SKM-1 treated with dmso at 0.1 percent for 144 hours (cell line): Measurements from ENCODE around the gene KLHL42.
"Not testable (repeated sequence)": the region's sequence is repeated elsewhere in the genome, so short reads cannot be mapped to it uniquely, and the experiment has no call there.

Experiments
- DNase-seq: peaks from one replicate; lab custom pipeline; 2025; ENCODE audit not compliant: unreplicated experiment; lab: John Stamatoyannopoulos, UW

KLHL42 gene, protein sequence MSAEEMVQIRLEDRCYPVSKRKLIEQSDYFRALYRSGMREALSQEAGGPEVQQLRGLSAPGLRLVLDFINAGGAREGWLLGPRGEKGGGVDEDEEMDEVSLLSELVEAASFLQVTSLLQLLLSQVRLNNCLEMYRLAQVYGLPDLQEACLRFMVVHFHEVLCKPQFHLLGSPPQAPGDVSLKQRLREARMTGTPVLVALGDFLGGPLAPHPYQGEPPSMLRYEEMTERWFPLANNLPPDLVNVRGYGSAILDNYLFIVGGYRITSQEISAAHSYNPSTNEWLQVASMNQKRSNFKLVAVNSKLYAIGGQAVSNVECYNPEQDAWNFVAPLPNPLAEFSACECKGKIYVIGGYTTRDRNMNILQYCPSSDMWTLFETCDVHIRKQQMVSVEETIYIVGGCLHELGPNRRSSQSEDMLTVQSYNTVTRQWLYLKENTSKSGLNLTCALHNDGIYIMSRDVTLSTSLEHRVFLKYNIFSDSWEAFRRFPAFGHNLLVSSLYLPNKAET

DNA sequence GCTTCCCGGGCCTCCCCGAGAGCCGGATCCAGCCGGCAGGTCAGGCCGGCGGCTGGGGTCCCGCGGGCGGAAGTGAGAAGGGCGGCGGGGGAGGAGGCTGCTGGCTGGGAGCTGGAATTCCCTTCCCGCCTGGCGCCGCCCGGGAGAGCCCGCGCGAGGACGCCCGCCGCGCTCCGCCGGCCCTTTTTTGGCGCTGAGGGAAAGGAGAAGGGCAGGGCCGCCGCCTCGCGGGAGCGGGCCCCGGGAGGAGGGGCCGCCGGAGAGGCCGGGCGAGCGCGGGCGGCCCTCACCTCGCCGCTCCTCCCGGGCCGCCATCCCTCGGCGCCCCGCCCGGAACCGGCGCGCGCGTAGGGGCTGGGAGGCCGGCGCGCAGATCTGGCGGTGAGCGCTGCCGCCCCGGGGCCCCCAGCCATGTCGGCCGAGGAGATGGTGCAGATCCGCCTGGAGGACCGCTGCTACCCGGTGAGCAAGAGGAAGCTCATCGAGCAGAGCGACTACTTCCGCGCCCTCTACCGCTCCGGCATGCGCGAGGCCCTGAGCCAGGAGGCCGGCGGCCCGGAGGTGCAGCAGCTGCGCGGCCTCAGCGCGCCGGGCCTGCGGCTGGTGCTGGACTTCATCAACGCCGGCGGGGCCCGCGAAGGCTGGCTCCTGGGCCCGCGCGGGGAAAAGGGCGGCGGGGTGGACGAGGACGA lies at the start of gene KLHL42, which contains the start of gene MANSC4:
KLHL42 (plus strand) TSS at position 314 of the 692 bp plus-strand sequence; CDS start at position 412, 98 bp downstream.
MANSC4 (minus strand) TSS at position 317 of the 692 bp plus-strand sequence. CDS start 8,960 bp downstream, outside the sequence.
- DNase-seq, result no peak

GRCh38 chr12:27732281-27732680 lies 47.8 kb upstream of the KLHL42 start:
- no peak for DNase-seq

- peak; percentile 2 for DNase-seq
These were observed 46.9 kb upstream of the KLHL42 start for GRCh38 chr12:27733052-27733656.

DNA sequence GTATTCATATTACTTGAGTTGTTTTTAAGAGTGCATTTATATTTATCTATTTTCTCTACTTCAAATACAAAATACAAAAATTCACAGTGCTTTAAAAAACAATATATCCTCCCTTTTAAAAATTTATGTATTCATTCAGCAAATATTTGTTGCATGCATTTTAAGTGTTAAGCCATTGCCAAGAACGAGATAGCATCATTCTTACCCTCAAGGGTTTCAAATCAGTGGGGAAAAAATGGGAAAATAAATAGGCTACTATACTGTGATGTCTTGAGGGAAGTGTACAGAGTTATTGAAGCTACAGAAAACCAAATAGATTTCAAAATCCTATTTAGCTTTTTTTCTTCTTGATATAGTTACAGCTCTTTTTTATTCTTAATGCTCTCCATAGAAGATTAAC lies 46.2 kb upstream of the KLHL42 start:
- no peak for DNase-seq

GRCh38 chr12:27734321-27734720 lies 45.7 kb upstream of the KLHL42 start:
- not testable (repeated sequence) for DNase-seq

GRCh38 chr12:27743601-27744000 lies 36.4 kb upstream of the KLHL42 start:
- no peak for DNase-seq

GRCh38 chr12:27745734-27746133 lies 34.3 kb upstream of the KLHL42 start:
- not testable (repeated sequence) for DNase-seq

DNA sequence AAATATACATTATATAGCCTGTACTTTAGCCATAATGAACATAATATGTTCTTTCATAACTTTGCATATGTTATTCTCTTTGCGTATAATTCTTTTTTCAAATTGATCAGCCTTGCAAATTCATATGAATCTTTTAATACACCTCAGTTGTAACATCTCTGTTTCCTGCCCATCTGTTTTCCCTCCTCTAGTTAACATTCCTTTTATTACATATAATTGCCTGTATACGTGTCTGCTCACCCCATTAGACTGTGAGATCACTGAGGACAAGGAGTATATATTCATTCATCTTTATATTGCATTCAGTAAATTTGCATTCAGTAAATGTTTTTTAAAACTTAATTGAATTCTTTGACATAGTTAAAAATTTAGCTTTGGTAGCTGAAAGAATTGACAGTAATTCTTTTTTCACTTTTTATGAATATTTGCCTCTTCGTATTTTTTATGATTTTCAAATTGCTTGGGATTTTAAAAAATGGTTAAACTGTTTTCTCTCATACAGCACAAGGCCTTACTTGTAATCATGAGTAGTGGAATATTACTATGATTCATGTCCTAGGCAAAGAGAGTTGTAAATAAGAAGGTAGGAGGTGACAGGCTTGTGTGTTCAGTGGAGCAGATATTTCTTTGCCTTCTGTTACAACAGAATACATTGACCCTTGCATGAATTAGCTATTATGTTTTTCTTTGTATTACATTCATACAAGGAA lies 32.8 kb upstream of the KLHL42 start:
- no peak for DNase-seq

GRCh38 chr12:27751386-27752047 lies 28.5 kb upstream of the KLHL42 start:
- no peak for DNase-seq

GRCh38 chr12:27754795-27755194 lies 25.2 kb upstream of the KLHL42 start:
- no peak for DNase-seq

DNA sequence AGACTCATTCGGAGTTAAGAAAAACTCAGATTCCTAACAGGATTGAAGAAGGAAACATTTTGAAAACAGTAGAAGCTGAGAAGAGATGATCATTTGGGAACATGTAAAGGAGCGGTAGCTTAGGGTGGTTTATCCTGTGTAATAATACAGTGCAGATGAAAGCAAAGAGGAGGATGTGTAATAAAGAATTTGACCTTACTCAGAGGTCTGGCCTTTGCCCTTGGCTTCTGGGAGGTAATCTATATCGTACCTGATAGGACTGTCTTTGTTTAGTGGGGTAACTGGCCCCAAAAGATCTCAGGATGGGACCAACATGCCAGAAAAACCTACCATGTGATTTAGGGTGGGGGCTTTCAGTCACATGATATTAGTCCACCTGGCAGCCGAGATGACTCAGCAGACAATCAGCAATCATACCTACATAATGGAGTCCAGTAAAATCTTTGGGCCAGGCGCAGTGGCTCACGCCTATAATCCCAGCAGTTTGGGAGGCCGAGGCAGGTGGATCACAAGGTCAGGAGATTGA lies 23.3 kb upstream of the KLHL42 start:
- no peak for DNase-seq

- no peak for DNase-seq
These were observed 17.3 kb upstream of the KLHL42 start for GRCh38 chr12:27762757-27763156.

GRCh38 chr12:27766587-27766986 lies 13.4 kb upstream of the KLHL42 start:
- no peak for DNase-seq

DNA sequence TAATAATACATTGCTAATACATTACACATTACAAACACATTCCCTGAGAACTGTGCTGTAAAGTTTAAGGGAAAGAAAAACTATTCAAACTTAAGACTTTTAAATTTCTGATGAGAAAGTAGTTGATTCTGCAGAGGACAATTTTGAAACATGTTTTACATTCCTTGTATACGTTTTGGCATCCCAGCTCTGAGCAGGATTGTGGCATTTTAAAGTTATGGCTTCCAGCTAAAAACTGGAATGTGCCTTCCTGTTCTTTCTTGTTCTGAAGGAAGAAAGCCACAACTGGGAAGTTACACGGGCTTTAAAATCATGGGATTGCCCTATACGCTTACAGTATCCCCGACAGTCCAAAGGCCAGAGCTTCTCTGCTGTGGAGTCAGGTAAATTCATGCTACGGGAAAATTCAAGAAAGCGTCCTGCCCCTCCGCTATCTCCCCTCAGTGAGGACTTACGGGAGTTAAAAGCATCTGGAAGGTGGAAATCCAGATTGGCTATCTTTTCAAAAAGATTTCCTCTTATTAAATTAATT lies 10.8 kb upstream of the KLHL42 start:
- DNase-seq, result no peak

DNA sequence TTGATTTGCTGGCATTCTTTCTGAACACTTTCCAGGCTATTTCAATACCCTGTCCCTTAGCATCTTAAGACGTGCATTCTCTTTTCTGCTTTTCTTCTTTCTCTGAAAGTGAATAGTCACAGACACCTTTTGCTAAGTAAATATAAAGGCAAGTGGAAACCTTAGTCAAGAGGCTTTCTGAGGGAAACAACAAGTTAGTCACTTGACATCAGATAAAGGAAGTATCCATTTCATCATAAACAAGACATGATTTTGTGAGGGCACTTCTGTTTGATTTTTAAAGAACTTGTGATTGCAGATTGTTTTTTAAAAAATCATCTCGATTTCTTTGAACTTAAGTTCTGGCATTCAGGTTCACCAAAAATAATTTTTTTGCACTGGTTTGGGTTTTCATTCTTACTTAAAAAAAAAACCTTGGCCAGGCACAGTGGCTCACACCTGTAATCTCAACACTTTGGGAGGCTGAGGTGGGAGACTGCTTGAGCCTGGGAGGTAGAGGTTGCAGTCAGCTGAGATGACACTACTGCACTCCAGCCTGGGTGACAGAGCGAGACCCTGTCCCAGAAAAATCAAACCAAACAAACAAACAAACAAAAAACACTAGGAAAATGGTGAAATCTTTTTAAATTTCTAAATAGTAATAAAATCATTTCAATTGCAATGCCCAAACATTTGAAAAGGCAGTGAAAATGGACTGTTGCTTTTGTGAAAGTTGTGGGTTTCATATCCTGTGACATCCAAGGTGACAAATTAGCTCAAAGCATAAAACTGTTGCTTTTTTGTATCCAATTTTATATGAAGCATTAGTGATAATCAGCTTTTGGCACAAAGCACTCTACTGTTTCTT lies 8.3 kb upstream of the KLHL42 start:
- no peak for DNase-seq

DNA sequence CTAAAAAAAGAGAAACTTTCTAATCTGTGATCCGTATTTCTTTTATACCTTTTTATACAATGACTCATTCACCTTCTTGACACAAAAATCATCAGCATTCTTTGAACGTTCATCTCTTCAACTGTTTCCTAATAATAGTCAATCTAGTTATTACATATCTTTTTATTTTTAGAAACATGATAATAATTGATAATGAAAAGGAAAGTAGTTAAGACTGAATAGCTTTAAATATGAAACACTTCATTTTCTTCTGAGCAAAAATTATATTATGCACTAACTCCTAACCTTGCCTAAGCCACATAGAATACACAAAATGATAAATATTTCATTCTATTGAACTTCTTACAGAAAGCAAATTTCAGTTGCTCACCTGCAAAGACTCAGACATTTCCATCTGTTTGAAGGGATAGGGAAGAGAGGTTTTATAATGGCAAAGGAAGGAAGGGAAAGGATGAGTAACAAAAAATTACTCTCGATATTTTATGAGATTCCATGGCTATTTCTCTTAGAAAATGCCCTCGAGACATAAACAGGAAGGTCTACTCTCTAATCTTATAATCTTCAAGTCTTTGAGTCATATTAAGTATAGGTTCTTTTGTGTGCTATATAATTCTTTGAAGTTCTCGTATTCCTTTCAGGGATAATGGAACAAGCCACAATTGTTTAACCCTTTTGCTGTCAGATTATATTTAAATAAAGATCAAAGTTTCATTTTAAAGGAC lies 7.5 kb upstream of the KLHL42 start:
- no peak for DNase-seq

DNA sequence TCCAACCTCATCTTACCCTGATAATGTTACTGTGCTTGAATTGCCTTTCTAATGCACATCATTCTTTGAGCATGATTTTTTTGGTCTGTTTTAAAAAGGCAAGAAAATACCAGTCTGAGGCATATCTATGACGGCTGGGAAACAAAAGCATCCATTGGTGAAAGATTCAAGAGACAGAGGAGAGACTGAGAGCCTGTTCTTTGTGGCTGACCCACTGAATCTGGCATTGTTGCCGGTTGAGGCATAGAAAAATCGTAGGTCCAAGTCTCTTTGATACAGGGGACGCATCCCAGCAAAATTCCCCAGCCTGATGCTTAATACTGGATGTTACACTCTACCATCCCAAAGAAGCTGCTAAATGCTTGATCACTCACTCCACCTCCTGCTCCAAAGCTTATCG lies 2.9 kb upstream of the KLHL42 start:
- no peak for DNase-seq

GRCh38 chr12:27778206-27778605 lies 1.8 kb upstream of the KLHL42 start:
- DNase-seq, result no peak
